ENCODE data around the gene CCDC57.

The CCDC57 gene

GRCh38 chr17:82072827-82073226, 139.8 kb downstream of the CCDC57 start:
- Histone ChIP-seq H3K4me3 (ENCODE audit: low read length in 2 of 2) (no peak overlapping the region), H3K27ac (ENCODE audit: low read length) (no peak overlapping the region), H3K9me3 (ENCODE audit: control insufficient read depth in 2 of 2, low read length in 2 of 2) (no peaks in the 10 kb centered on the region), H3K4me1 (ENCODE audit: control insufficient read depth, insufficient read depth, low read length) (no peaks in the 10 kb centered on the region), H3K9ac (ENCODE audit: low read length in 2 of 2) (no peak overlapping the region), H3K36me3 (ENCODE audit: control insufficient read depth in 2 of 2, insufficient read depth in 2 of 2, low read length in 2 of 2) (no peaks in the 10 kb centered on the region), H3K27me3 (ENCODE audit: control insufficient read depth in 1 of 2, insufficient read depth in 2 of 2, low read length in 2 of 2) (no peaks in the 10 kb centered on the region)

- H3K9me3 ChIP-seq (ENCODE audit: control insufficient read depth in 2 of 2, low read length in 2 of 2): no peaks in the 10 kb centered on the region
- peaks cover 7% of the 10 kb centered on the region for H3K4me1 ChIP-seq (ENCODE audit: control insufficient read depth, insufficient read depth, low read length)
- no peak overlapping the region for H3K4me3 ChIP-seq (ENCODE audit: low read length in 2 of 2)
- no peaks in the 10 kb centered on the region for H3K36me3 ChIP-seq (ENCODE audit: control insufficient read depth in 2 of 2, insufficient read depth in 2 of 2, low read length in 2 of 2)
- H3K27me3 ChIP-seq (ENCODE audit: control insufficient read depth in 1 of 2, insufficient read depth in 2 of 2, low read length in 2 of 2): no peaks in the 10 kb centered on the region
- no peak overlapping the region for H3K27ac ChIP-seq (ENCODE audit: low read length)
- no peak overlapping the region for H3K9ac ChIP-seq (ENCODE audit: low read length in 2 of 2)
These were observed 142.0 kb downstream of the CCDC57 start for GRCh38 chr17:82070611-82071010.

DNA sequence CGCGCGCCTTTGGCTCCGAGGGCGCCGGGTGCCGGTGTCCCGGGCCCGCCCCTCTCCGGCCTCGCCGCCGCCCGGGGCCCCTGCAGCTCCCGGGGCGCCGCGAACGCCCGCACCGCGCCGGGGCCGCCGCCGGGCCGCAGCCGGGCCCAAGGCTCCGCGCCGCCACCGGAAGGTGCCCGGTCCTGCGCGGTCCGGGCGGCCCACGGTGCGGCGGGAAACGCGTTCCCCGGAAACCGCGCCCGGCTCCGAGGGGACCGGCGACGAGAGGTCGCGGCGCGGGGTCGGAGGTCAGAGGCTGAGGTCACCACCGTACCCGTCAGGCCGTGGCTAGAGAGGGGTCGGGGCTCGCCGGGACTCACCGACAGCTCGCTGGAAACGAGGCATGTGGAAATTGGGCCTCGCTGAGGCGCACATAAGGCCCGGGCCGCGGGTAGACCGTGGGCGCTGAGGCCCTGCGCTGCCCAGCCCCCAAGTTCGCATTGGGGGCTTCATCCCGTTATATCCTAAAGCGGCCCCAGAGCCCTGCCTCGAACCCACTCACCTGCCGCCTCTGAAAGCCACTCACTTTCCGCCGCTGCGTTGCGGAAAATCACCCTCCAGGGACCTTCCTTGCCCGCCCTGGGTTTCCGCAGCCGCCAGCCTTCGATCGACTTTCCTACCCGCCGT, 146.9 kb downstream of the CCDC57 start, which contains the start of gene DUS1L:
Gene DUS1L (minus strand): TSS at position 167 of the 666 bp plus-strand sequence. CDS start 745 bp downstream, outside the sequence.
- Histone ChIP-seq H3K4me3 (ENCODE audit: low read length in 2 of 2) (peak within 1 kb of the TSS; percentile 82 to 83), H3K9me3 (ENCODE audit: control insufficient read depth in 2 of 2, low read length in 2 of 2) (no peaks in the 10 kb centered on the region), H3K27me3 (ENCODE audit: control insufficient read depth in 1 of 2, insufficient read depth in 2 of 2, low read length in 2 of 2) (no peaks in the 10 kb centered on the region), H3K27ac (ENCODE audit: low read length) (peak within 1 kb of the TSS; percentile 81), H3K4me1 (ENCODE audit: control insufficient read depth, insufficient read depth, low read length) (peaks cover 23% of the 10 kb centered on the region), H3K9ac (ENCODE audit: low read length in 2 of 2) (peak within 1 kb of the TSS; percentile 83 to 89), H3K36me3 (ENCODE audit: control insufficient read depth in 2 of 2, insufficient read depth in 2 of 2, low read length in 2 of 2) (peaks cover 3 to 15% of the 10 kb centered on the region in 2 donors)

- H3K36me3 ChIP-seq (ENCODE audit: control insufficient read depth in 2 of 2, insufficient read depth in 2 of 2, low read length in 2 of 2): peaks cover 3 to 18% of the 10 kb centered on the region in 2 donors
- peak overlapping the region; percentile 83 to 89 for H3K9ac ChIP-seq (ENCODE audit: low read length in 2 of 2)
- no peaks in the 10 kb centered on the region for H3K27me3 ChIP-seq (ENCODE audit: control insufficient read depth in 1 of 2, insufficient read depth in 2 of 2, low read length in 2 of 2)
- H3K27ac ChIP-seq (ENCODE audit: low read length): peak overlapping the region; percentile 60
- peak overlapping the region; percentile 82 to 83 for H3K4me3 ChIP-seq (ENCODE audit: low read length in 2 of 2)
- no peaks in the 10 kb centered on the region for H3K9me3 ChIP-seq (ENCODE audit: control insufficient read depth in 2 of 2, low read length in 2 of 2)
- peaks cover 23% of the 10 kb centered on the region for H3K4me1 ChIP-seq (ENCODE audit: control insufficient read depth, insufficient read depth, low read length)
These were observed 147.4 kb downstream of the CCDC57 start for GRCh38 chr17:82065193-82065637.

DNA sequence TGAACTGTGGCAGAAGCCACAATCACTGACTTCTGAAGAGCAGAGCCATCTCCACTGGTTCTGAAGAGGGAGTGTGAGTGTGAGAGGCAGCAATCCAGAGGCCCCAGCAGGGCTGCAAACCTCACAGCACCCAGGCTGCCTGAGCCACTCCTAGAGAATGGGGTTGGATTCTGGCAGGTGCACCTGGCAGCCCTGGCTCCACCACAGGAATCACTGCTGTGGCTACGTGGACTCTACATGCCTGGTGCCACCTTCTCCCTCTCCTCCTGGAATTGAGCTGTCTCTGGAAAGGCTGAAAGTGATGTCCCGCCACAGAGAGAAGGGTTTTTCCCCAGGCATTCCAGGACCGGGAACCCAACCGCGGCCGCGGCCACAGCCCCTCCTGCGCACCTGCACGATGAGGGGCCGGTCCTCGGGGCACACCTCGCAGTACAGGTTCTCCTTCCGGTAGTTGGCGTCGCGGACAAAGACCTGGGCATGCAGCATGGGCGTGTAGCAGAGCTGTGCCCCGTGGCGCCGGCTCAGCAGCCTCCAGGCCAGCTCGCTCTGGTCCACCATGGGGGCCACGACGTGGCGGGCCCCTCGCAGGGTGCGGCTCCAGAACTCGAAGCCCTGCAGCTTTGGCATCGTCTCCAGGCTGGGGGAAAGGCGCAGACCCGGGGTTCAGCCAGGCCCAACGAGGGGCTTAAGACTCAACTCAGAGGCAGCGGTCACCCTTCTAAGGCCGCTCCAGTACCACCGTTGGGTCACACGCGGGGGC, 148.0 kb downstream of the CCDC57 start:
- peak overlapping the region; percentile 82 to 83 for H3K4me3 ChIP-seq (ENCODE audit: low read length in 2 of 2)
- peak overlapping the region; percentile 83 to 89 for H3K9ac ChIP-seq (ENCODE audit: low read length in 2 of 2)
- H3K9me3 ChIP-seq (ENCODE audit: control insufficient read depth in 2 of 2, low read length in 2 of 2): no peaks in the 10 kb centered on the region
- peak overlapping the region; percentile 60 for H3K27ac ChIP-seq (ENCODE audit: low read length)
- peaks cover 23% of the 10 kb centered on the region for H3K4me1 ChIP-seq (ENCODE audit: control insufficient read depth, insufficient read depth, low read length)
- peaks cover 3 to 23% of the 10 kb centered on the region in 2 donors for H3K36me3 ChIP-seq (ENCODE audit: control insufficient read depth in 2 of 2, insufficient read depth in 2 of 2, low read length in 2 of 2)
- no peaks in the 10 kb centered on the region for H3K27me3 ChIP-seq (ENCODE audit: control insufficient read depth in 1 of 2, insufficient read depth in 2 of 2, low read length in 2 of 2)

GRCh38 chr17:82063424-82064415, 148.9 kb downstream of the CCDC57 start:
- Histone ChIP-seq H3K36me3 (ENCODE audit: control insufficient read depth in 2 of 2, insufficient read depth in 2 of 2, low read length in 2 of 2) (peaks cover 3 to 24% of the 10 kb centered on the region in 2 donors), H3K4me1 (ENCODE audit: control insufficient read depth, insufficient read depth, low read length) (peaks cover 23% of the 10 kb centered on the region), H3K9ac (ENCODE audit: low read length in 2 of 2) (no peak overlapping the region), H3K9me3 (ENCODE audit: control insufficient read depth in 2 of 2, low read length in 2 of 2) (no peaks in the 10 kb centered on the region), H3K27ac (ENCODE audit: low read length) (no peak overlapping the region), H3K4me3 (ENCODE audit: low read length in 2 of 2) (peak overlapping the region in 1 of 2 donors; percentile 83), H3K27me3 (ENCODE audit: control insufficient read depth in 1 of 2, insufficient read depth in 2 of 2, low read length in 2 of 2) (no peaks in the 10 kb centered on the region)

DNA sequence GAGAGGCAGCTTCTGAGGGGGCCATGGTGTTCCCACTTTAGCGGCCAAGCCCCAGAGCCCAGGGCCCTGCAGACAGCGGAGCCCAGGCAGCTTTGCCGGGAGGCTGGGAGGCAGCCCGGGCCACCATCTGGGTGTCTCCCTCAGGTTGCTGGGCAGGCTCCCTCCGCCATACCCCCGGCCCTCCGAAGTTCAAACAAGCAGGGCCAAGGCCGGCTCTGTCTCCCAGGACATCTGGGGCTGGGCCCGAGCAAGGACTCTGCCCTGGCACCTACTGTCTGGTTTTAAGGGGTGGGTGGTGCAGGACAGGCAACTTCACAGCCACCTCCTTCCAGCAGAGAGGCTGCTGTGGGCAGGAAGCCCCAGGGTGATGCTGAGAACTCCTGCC, 149.7 kb downstream of the CCDC57 start:
- H3K4me3 ChIP-seq (ENCODE audit: low read length in 2 of 2): no peak overlapping the region
- peaks cover 23% of the 10 kb centered on the region for H3K4me1 ChIP-seq (ENCODE audit: control insufficient read depth, insufficient read depth, low read length)
- no peak overlapping the region for H3K27ac ChIP-seq (ENCODE audit: low read length)
- H3K9me3 ChIP-seq (ENCODE audit: control insufficient read depth in 2 of 2, low read length in 2 of 2): no peaks in the 10 kb centered on the region
- H3K27me3 ChIP-seq (ENCODE audit: control insufficient read depth in 1 of 2, insufficient read depth in 2 of 2, low read length in 2 of 2): no peaks in the 10 kb centered on the region
- H3K36me3 ChIP-seq (ENCODE audit: control insufficient read depth in 2 of 2, insufficient read depth in 2 of 2, low read length in 2 of 2): peaks cover 5 to 26% of the 10 kb centered on the region in 2 donors
- no peak overlapping the region for H3K9ac ChIP-seq (ENCODE audit: low read length in 2 of 2)

GRCh38 chr17:82062076-82062983, 150.3 kb downstream of the CCDC57 start:
- Histone ChIP-seq H3K27ac (ENCODE audit: low read length) (no peak overlapping the region), H3K27me3 (ENCODE audit: control insufficient read depth in 1 of 2, insufficient read depth in 2 of 2, low read length in 2 of 2) (no peaks in the 10 kb centered on the region), H3K9ac (ENCODE audit: low read length in 2 of 2) (no peak overlapping the region), H3K36me3 (ENCODE audit: control insufficient read depth in 2 of 2, insufficient read depth in 2 of 2, low read length in 2 of 2) (peaks cover 8 to 27% of the 10 kb centered on the region in 2 donors), H3K9me3 (ENCODE audit: control insufficient read depth in 2 of 2, low read length in 2 of 2) (no peaks in the 10 kb centered on the region), H3K4me3 (ENCODE audit: low read length in 2 of 2) (no peak overlapping the region), H3K4me1 (ENCODE audit: control insufficient read depth, insufficient read depth, low read length) (peaks cover 23% of the 10 kb centered on the region)

- H3K9ac ChIP-seq (ENCODE audit: low read length in 2 of 2): no peak overlapping the region
- H3K4me3 ChIP-seq (ENCODE audit: low read length in 2 of 2): no peak overlapping the region
- peaks cover 22% of the 10 kb centered on the region for H3K4me1 ChIP-seq (ENCODE audit: control insufficient read depth, insufficient read depth, low read length)
- H3K27me3 ChIP-seq (ENCODE audit: control insufficient read depth in 1 of 2, insufficient read depth in 2 of 2, low read length in 2 of 2): no peaks in the 10 kb centered on the region
- H3K36me3 ChIP-seq (ENCODE audit: control insufficient read depth in 2 of 2, insufficient read depth in 2 of 2, low read length in 2 of 2): peaks cover 12 to 32% of the 10 kb centered on the region in 2 donors
- no peak overlapping the region for H3K27ac ChIP-seq (ENCODE audit: low read length)
- no peaks in the 10 kb centered on the region for H3K9me3 ChIP-seq (ENCODE audit: control insufficient read depth in 2 of 2, low read length in 2 of 2)
These were observed 151.4 kb downstream of the CCDC57 start for GRCh38 chr17:82061047-82061925.
